Measurements from ENCODE around the gene LDLRAD4.

- TF ChIP-seq EZH2 (IDR thresholded peaks at IDR 0.05) (no peak), FOXP2 (optimal IDR thresholded peaks at IDR 0.05; ENCODE audit: control extremely low read depth, extremely low read length, insufficient read depth) (no peak), POLR2AphosphoS5 (IDR thresholded peaks at IDR 0.05; ENCODE audit: borderline replicate concordance, low read depth, low read length) (no peak)
Measured at GRCh38 chr18:13627639-13628038, 409.1 kb downstream of the LDLRAD4 start.

All from SK-N-MC (cell line).